ENCODE measurements around the gene RPRD2. TPM values are rescaled to one million over a fixed set of nuclear protein-coding genes. Genes with fewer than 3 reads are reported as not detected.

Gene RPRD2
- total RNA-seq, 1 experiment from 2014 or later = 37.8 TPM

GRCh38 chr1:150476754-150477153 is 112.8 kb downstream of the RPRD2 start:
- no peak overlapping the region for H3K27ac Mint-ChIP-seq (ENCODE audit: unreplicated experiment)
- TF ChIP-seq, protein P1, sequence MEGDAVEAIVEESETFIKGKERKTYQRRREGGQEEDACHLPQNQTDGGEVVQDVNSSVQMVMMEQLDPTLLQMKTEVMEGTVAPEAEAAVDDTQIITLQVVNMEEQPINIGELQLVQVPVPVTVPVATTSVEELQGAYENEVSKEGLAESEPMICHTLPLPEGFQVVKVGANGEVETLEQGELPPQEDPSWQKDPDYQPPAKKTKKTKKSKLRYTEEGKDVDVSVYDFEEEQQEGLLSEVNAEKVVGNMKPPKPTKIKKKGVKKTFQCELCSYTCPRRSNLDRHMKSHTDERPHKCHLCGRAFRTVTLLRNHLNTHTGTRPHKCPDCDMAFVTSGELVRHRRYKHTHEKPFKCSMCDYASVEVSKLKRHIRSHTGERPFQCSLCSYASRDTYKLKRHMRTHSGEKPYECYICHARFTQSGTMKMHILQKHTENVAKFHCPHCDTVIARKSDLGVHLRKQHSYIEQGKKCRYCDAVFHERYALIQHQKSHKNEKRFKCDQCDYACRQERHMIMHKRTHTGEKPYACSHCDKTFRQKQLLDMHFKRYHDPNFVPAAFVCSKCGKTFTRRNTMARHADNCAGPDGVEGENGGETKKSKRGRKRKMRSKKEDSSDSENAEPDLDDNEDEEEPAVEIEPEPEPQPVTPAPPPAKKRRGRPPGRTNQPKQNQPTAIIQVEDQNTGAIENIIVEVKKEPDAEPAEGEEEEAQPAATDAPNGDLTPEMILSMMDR (IDR thresholded peaks at IDR 0.05; ENCODE audit: unreplicated experiment) = no peak
- BruUV-seq (replicated peaks) = no TSS peak
- CTCF ChIA-PET = interaction anchor here (1.2 kb wide), 1 partner anchor 56 kb away, joined by 4 read pairs; no protein-coding TSS in a partner anchor
- intact Hi-C loops (cut with micrococcal nuclease; ENCODE audit: unreplicated experiment) = loop anchor here (10.0 kb wide), 1 partner anchor 448 kb away; the partner anchor contains the start of gene SETDB1
- DNase-seq = no peak
- H3K36me3 Mint-ChIP-seq (ENCODE audit: insufficient read depth, unreplicated experiment) = peaks cover 32% of the 10 kb centered on the region
- no peaks in the 10 kb centered on the region for H3K9me3 Mint-ChIP-seq (ENCODE audit: low read depth, unreplicated experiment)
- peaks cover 27% of the 10 kb centered on the region for H3K4me1 Mint-ChIP-seq (ENCODE audit: low read depth, unreplicated experiment)
- H3K27me3 Mint-ChIP-seq (ENCODE audit: unreplicated experiment) = no peaks in the 10 kb centered on the region
- no peak overlapping the region for H3K4me3 Mint-ChIP-seq (ENCODE audit: low read depth, unreplicated experiment)

GRCh38 chr1:150477320-150477719 is 113.4 kb downstream of the RPRD2 start:
- H3K4me1 Mint-ChIP-seq (ENCODE audit: low read depth, unreplicated experiment) = peaks cover 27% of the 10 kb centered on the region
- TF ChIP-seq, protein P1 (IDR thresholded peaks at IDR 0.05; ENCODE audit: unreplicated experiment) = no peak
- no peaks in the 10 kb centered on the region for H3K27me3 Mint-ChIP-seq (ENCODE audit: unreplicated experiment)
- CTCF ChIA-PET = interaction anchor here (0.5 to 0.6 kb wide), 2 partner anchors 126 to 156 kb away, joined by 4 to 5 read pairs; no protein-coding TSS in a partner anchor
- DNase-seq = peak; percentile 14
- H3K36me3 Mint-ChIP-seq (ENCODE audit: insufficient read depth, unreplicated experiment) = peaks cover 27% of the 10 kb centered on the region
- H3K9me3 Mint-ChIP-seq (ENCODE audit: low read depth, unreplicated experiment) = no peaks in the 10 kb centered on the region
- H3K27ac Mint-ChIP-seq (ENCODE audit: unreplicated experiment) = peak overlapping the region; percentile 62
- H3K4me3 Mint-ChIP-seq (ENCODE audit: low read depth, unreplicated experiment) = no peak overlapping the region
- BruUV-seq (replicated peaks) = no TSS peak
- intact Hi-C loops (cut with micrococcal nuclease; ENCODE audit: unreplicated experiment) = loop anchor here (10.0 kb wide), 1 partner anchor 447 kb away; the partner anchor contains the start of gene SETDB1

DNA sequence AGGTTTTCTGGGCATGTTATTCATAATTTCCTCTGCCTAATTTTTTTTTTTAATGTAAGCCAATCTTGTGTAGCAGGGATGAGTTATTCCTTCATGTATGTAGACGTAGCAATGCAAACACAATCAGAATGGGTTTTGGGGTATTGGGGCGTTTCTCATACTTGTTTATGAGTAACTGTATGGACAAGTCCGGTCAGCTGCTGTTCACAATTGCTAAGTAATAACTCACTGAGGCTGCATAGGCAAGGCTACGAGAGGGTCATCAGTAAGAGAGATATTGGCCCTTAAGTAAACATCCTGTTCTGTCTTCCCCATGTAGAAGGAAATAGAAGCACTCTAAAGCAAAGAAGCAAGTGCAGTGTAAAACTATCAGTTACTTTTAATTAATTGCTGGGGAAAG is 113.8 kb downstream of the RPRD2 start:
- Mint-ChIP-seq H3K27ac (ENCODE audit: unreplicated experiment) (peak overlapping the region; percentile 62), H3K4me1 (ENCODE audit: low read depth, unreplicated experiment) (peaks cover 27% of the 10 kb centered on the region), H3K27me3 (ENCODE audit: unreplicated experiment) (no peaks in the 10 kb centered on the region), H3K4me3 (ENCODE audit: low read depth, unreplicated experiment) (no peak overlapping the region), H3K9me3 (ENCODE audit: low read depth, unreplicated experiment) (no peaks in the 10 kb centered on the region), H3K36me3 (ENCODE audit: insufficient read depth, unreplicated experiment) (peaks cover 23% of the 10 kb centered on the region)
- TF ChIP-seq, protein P1 (IDR thresholded peaks at IDR 0.05; ENCODE audit: unreplicated experiment) = no peak
- peak; percentile 20 for DNase-seq
- CTCF ChIA-PET = interaction anchor here (0.5 to 0.6 kb wide), 2 partner anchors 126 to 157 kb away, joined by 4 to 5 read pairs; no protein-coding TSS in a partner anchor
- no TSS peak for BruUV-seq (replicated peaks)
- intact Hi-C loops (cut with micrococcal nuclease; ENCODE audit: unreplicated experiment) = loop anchor here (10.0 kb wide), 1 partner anchor 447 kb away; the partner anchor contains the start of gene SETDB1

- H3K36me3 Mint-ChIP-seq (ENCODE audit: insufficient read depth, unreplicated experiment) = peaks cover 12% of the 10 kb centered on the region
- no peaks in the 10 kb centered on the region for H3K27me3 Mint-ChIP-seq (ENCODE audit: unreplicated experiment)
- no peak overlapping the region for H3K4me3 Mint-ChIP-seq (ENCODE audit: low read depth, unreplicated experiment)
- TF ChIP-seq, protein P1 (IDR thresholded peaks at IDR 0.05; ENCODE audit: unreplicated experiment) = no peak
- intact Hi-C loops (cut with micrococcal nuclease; ENCODE audit: unreplicated experiment) = loop anchor here (10.0 kb wide), 1 partner anchor 445 kb away; the partner anchor contains the start of gene SETDB1
- DNase-seq = no peak
- CTCF ChIA-PET = no interaction called here
- H3K27ac Mint-ChIP-seq (ENCODE audit: unreplicated experiment) = no peak overlapping the region
- BruUV-seq (replicated peaks) = no TSS peak
- H3K4me1 Mint-ChIP-seq (ENCODE audit: low read depth, unreplicated experiment) = peaks cover 27% of the 10 kb centered on the region
- H3K9me3 Mint-ChIP-seq (ENCODE audit: low read depth, unreplicated experiment) = no peaks in the 10 kb centered on the region
These were observed 115.4 kb downstream of the RPRD2 start for GRCh38 chr1:150479370-150479769.
